ENCODE results near the gene ZNF208. TPM values are rescaled to one million over a fixed set of nuclear protein-coding genes. Genes with fewer than 3 reads are reported as not detected.
"Not testable (repeated sequence)": the region's sequence is repeated elsewhere in the genome, so short reads cannot be mapped to it uniquely, and the experiment has no call there.

ZNF208 gene
- total RNA-seq, 1 experiment from 2014 or later: not detected

DNA sequence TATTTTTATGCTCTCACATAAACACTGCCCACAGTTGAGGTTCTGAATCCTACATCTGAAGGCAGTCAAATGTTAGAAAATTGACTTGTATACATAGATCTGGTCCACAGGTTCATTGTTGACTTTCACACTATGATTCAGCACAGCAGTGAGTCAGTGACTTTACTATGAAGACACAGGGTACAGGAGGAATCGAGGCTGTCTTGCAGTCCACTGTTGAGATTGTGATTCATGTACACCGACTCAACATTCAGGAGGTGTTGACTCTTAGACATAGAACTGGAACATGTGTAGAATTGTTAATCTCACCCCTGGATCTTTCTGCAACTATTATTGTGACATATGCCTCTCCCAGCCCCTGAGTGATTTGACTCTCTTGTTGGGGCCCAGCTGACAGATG is 100.4 kb downstream of the ZNF208 start:
- Histone ChIP-seq H3K27ac (no peak overlapping the region), H3K36me3 (no peaks in the 10 kb centered on the region)
- no peak for DNase-seq (ENCODE audit: low read depth in 1 of 2, low spot score in 2 of 2)

DNA sequence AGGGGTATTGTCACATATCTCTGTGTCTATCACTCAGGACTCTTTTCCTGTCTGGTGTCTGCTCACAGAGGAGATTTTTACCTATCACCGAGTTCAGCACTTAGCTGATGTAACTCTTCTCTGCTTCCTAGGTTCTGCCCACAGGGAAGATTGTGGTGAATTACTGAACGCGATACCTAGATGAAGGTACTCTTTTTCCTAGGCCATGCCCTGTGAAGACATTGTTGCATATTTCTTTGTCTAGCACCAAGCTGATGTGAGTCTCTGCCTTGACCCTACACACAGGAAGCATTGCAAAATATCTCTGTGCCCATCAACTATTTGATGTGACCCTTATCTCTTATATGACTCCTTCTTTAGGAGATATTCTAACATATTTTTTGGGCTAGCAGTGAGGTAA is 102.7 kb downstream of the ZNF208 start:
- Histone ChIP-seq H3K27ac (no peak overlapping the region), H3K9me3 (replicated peaks) (peaks cover 21% of the 10 kb centered on the region), H3K4me1 (replicated peaks) (no peaks in the 10 kb centered on the region), H3K27me3 (replicated peaks) (no peaks in the 10 kb centered on the region), H3K4me3 (no peak overlapping the region), H3K36me3 (no peaks in the 10 kb centered on the region)
- no peak for DNase-seq (ENCODE audit: low read depth in 1 of 2, low spot score in 2 of 2)

More for the DNA sequence above, 100.4 kb downstream of the ZNF208 start:
- Histone ChIP-seq H3K27me3 (replicated peaks) (no peaks in the 10 kb centered on the region), H3K4me3 (no peak overlapping the region), H3K9me3 (replicated peaks) (peaks cover 17% of the 10 kb centered on the region), H3K4me1 (replicated peaks) (no peaks in the 10 kb centered on the region)

DNA sequence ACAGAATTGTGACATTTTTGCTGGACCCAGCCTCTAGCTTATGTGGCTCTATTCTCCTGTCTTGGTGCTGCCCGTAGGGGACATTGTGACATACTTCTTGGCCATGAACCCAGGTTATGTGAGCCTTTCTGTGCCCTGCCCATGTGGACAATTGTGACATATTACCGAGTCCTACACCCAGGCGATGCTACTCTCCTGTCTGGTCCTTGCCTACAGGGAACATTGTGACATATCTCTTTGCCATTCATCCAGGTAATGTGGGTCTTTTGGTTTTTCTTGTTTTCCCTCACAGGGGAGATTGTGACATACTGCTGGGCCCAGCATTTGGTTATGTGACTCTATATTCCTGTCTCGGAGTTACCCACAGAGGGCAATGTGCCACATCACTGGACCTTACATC is 103.2 kb downstream of the ZNF208 start:
- H3K36me3 ChIP-seq: no peaks in the 10 kb centered on the region
- peaks cover 22% of the 10 kb centered on the region for H3K9me3 ChIP-seq (replicated peaks)
- no peak for DNase-seq (ENCODE audit: low read depth in 1 of 2, low spot score in 2 of 2)
- H3K4me3 ChIP-seq: no peak overlapping the region
- H3K27ac ChIP-seq: no peak overlapping the region
- no peaks in the 10 kb centered on the region for H3K4me1 ChIP-seq (replicated peaks)
- no peaks in the 10 kb centered on the region for H3K27me3 ChIP-seq (replicated peaks)

DNA sequence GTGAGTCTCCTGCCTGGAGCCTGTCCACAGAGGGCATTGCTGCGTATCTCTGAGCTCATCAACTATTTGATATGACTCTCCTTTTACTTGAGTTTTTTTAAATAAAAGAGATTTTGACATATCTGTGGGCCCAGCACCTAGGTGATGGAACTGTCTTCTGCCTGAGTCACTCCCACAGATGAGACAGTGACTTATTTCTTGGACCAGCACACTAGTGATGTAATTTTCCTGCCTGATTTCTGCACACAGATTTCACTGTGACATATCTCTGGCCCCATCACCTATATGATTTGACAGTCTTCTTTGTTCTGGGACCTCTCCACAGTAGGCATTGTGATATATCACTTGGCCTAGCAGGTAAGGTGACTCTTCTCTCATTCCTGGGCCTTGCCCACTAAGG is 108.2 kb downstream of the ZNF208 start:
- no peak overlapping the region for H3K4me3 ChIP-seq
- no peak overlapping the region for H3K27ac ChIP-seq
- H3K9me3 ChIP-seq (replicated peaks): peaks cover 17% of the 10 kb centered on the region

DNA sequence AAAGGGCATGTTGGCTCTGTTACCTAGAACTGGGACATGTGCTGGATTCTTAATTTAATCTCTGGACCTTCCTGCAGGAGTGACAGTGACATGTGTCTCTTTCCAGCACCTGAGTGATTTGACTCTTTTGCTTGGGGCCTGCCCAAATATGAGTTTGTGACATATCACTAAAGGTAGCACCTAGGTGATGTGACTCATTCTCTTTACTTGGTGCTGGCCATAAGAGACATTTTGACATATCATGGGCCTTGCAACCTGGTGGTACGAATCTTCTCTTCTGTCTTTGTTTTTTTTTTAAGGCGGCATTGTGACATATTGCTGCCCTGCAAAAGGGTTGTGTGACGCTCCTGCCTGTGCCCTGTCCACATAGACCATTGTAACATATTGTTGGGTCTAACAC is 108.9 kb downstream of the ZNF208 start:
- no peak overlapping the region for H3K27ac ChIP-seq
- H3K9me3 ChIP-seq (replicated peaks): peaks cover 17% of the 10 kb centered on the region
- H3K4me3 ChIP-seq: no peak overlapping the region
- no peak for DNase-seq (ENCODE audit: low read depth in 1 of 2, low spot score in 2 of 2)
- no peaks in the 10 kb centered on the region for H3K27me3 ChIP-seq (replicated peaks)
- no peaks in the 10 kb centered on the region for H3K36me3 ChIP-seq
- no peaks in the 10 kb centered on the region for H3K4me1 ChIP-seq (replicated peaks)

More for the DNA sequence above, 108.2 kb downstream of the ZNF208 start:
- Histone ChIP-seq H3K4me1 (replicated peaks) (no peaks in the 10 kb centered on the region), H3K36me3 (no peaks in the 10 kb centered on the region), H3K27me3 (replicated peaks) (no peaks in the 10 kb centered on the region)
- no peak for DNase-seq (ENCODE audit: low read depth in 1 of 2, low spot score in 2 of 2)

DNA sequence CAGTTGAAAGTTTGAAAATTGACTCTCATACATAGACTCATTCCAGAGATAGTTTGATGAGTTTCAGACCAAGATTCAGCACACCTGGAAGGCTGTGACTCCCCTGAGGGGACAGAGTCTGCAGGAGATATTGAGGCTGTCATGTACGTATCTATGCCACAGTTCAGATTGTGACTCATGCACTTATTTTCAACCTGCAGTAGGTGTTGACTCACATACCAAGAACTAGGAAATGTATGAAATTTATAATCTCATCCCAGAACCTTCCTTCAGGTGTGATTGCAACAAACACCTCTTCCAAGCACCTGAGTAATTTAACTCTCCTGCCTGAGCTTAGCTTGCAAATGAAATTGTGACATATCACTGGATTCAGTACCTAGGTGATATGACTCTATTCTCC is 110.3 kb downstream of the ZNF208 start:
- no peak overlapping the region for H3K27ac ChIP-seq
- no peak overlapping the region for H3K4me3 ChIP-seq
- no peaks in the 10 kb centered on the region for H3K27me3 ChIP-seq (replicated peaks)
- no peaks in the 10 kb centered on the region for H3K4me1 ChIP-seq (replicated peaks)
- H3K36me3 ChIP-seq: no peaks in the 10 kb centered on the region
- peaks cover 14% of the 10 kb centered on the region for H3K9me3 ChIP-seq (replicated peaks)
- no peak for DNase-seq (ENCODE audit: low read depth in 1 of 2, low spot score in 2 of 2)

DNA sequence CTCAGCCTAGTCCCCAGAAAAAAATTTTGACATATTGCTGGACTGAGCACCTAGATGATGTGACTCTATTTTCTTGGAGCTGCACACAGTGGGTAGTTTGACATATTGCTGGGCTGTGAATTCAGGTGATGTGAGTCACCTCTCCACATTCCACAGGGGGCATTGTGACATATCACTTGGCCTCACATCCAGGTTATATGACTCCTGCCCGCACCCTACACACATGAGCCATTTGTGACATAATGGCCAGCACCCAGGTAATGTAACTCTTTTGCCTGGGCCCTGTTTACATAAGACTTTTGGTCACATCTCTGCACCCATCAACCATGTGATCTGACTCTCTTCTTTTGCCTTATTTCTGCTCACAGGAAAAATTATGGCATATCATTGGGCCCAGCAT is 119.7 kb downstream of the ZNF208 start:
- no peaks in the 10 kb centered on the region for H3K4me1 ChIP-seq (replicated peaks)
- DNase-seq (ENCODE audit: low read depth in 1 of 2, low spot score in 2 of 2): no peak
- H3K36me3 ChIP-seq: no peaks in the 10 kb centered on the region
- H3K9me3 ChIP-seq (replicated peaks): peaks cover 6% of the 10 kb centered on the region
- H3K27me3 ChIP-seq (replicated peaks): no peaks in the 10 kb centered on the region
- no peak overlapping the region for H3K27ac ChIP-seq
- no peak overlapping the region for H3K4me3 ChIP-seq

DNA sequence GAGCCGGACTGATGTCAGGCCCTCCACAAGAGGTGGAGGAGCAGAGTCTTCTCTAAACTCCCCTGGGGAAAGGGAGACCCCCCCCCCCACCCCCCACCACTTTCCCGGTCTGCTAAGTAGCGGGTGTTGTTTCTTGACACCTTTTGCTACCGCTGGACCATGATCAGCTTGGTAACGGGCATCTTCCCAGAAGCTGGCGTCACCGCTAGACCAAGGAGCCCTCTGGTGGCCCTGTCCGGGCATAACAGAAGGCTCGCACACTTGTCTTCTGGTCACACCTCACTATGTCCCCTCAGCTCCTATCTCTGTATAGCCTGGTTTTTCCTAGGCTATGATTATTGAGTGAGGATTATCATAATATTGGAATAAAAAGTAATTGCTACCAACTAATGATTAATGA is 120.7 kb downstream of the ZNF208 start:
- DNase-seq (ENCODE audit: low read depth in 1 of 2, low spot score in 2 of 2); H3K4me3 ChIP-seq; H3K4me1 ChIP-seq (replicated peaks); H3K9me3 ChIP-seq (replicated peaks); H3K36me3 ChIP-seq; H3K27me3 ChIP-seq (replicated peaks); H3K27ac ChIP-seq: not testable (repeated sequence)

DNA sequence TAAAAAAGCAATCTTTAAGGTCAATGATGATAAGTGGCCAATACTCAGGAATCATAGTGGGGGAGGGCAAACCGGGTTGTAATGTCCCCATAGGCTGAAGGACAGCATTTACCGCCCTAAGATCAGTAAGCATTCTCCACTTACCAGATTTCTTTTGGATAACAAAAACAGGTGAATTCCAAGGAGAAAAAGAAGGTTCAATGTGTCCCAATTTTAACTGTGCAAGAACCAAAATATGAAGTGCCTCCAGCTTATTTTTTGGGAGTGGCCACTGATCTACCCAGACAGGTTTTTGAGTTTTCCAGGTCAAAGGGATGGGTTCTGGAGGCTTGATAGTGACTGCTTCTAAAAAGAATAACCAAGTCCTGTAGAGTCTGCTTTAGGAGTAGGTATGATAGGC is 125.2 kb downstream of the ZNF208 start:
- H3K36me3 ChIP-seq; H3K27ac ChIP-seq; H3K4me1 ChIP-seq (replicated peaks); H3K27me3 ChIP-seq (replicated peaks); DNase-seq (ENCODE audit: low read depth in 1 of 2, low spot score in 2 of 2); H3K9me3 ChIP-seq (replicated peaks); H3K4me3 ChIP-seq: not testable (repeated sequence)

DNA sequence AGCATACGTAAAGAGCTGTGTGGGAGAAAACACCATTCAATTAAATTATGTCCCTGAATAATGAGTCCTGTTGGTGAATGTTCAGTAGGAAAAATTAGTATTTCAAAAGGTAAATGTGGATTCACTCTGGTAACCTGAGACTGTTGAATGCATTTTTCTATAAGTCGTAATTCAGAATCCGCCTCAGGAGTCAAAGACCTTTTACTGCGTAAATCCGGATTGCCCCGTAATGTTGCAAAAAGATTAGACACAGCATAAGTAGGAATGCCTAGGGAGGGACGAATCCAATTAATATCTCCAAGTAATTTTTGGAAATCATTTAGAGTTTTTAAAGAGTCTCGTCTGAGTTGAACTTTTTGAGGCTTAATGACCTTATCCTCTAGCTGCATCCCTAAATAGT is 126.0 kb downstream of the ZNF208 start:
- not testable (repeated sequence) for DNase-seq (ENCODE audit: low read depth in 1 of 2, low spot score in 2 of 2); H3K9me3 ChIP-seq (replicated peaks); H3K27ac ChIP-seq

DNA sequence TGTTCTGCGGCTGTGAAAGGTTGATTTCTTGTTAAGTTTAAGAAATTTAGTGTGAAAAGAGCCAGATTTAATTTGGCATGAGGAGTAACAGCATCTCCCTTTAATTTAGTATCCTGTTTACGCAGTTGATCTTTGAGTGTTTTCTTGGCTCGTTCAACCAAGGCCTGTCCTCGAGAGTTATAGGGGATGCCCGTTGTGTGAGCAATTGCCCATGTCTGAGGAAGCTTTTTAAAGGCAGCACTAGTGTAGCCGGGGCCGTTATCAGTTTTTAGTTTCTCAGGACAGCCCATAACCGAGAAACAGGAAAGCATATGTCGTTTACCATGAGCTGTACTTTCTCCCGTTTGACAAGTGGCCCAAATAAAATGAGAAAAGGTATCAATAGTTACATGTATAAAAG is 127.2 kb downstream of the ZNF208 start:
- H3K27ac ChIP-seq: no peak overlapping the region
- no peak overlapping the region for H3K4me3 ChIP-seq
- no peaks in the 10 kb centered on the region for H3K4me1 ChIP-seq (replicated peaks)
- no peaks in the 10 kb centered on the region for H3K9me3 ChIP-seq (replicated peaks)
- no peaks in the 10 kb centered on the region for H3K36me3 ChIP-seq
- no peak for DNase-seq (ENCODE audit: low read depth in 1 of 2, low spot score in 2 of 2)
- no peaks in the 10 kb centered on the region for H3K27me3 ChIP-seq (replicated peaks)

More for the DNA sequence above, 126.0 kb downstream of the ZNF208 start:
- H3K4me1 ChIP-seq (replicated peaks); H3K4me3 ChIP-seq; H3K36me3 ChIP-seq; H3K27me3 ChIP-seq (replicated peaks): not testable (repeated sequence)

Other genes starting within 250 kb of the ZNF208 start
- gene ZNF100, start 243.4 kb downstream of the ZNF208 start, total RNA-seq (2014; rRNA removed; shearing (Covaris generic)): 5.0 and 6.5 TPM in 2 replicates
- gene ZNF43, start 174.8 kb downstream of the ZNF208 start, total RNA-seq (2014; rRNA removed; shearing (Covaris generic)): 1.8 and 3.9 TPM in 2 replicates
- gene ZNF257, start 41.5 kb upstream of the ZNF208 start, total RNA-seq (2014; rRNA removed; shearing (Covaris generic)): not detected in 2 replicates
- not detected in 2 replicates for gene ZNF676, start 186.0 kb upstream of the ZNF208 start, total RNA-seq (2014; rRNA removed; shearing (Covaris generic))